HG02759 (cell line): Measurements from ENCODE around the gene PNMA8C.

Experiments used
- ATAC-seq: cut with Tn5 transposase; IDR thresholded peaks from one replicate; pipeline ENCODE4 v1.9.1; 2021; ENCODE audit warnings: mild to moderate bottlenecking, moderate library complexity; ENCODE audit not compliant: unreplicated experiment

PNMA8C gene

GRCh38 chr19:46428239-46429135, at the start of gene PNMA8C:
Gene PNMA8C, minus strand, starts transcription at chr19:46428936. Its CDS starts 577 bp downstream, at chr19:46428359.
- no peak for ATAC-seq

GRCh38 chr19:46475986-46476385, 47.2 kb upstream of the PNMA8C start:
- no peak for ATAC-seq

- no peak for ATAC-seq
Measured at GRCh38 chr19:46474211-46474610, 45.5 kb upstream of the PNMA8C start.

- no peak for ATAC-seq
Measured at GRCh38 chr19:46472592-46472991, 43.9 kb upstream of the PNMA8C start.

- ATAC-seq, result no peak
Measured at GRCh38 chr19:46471811-46472543, 43.2 kb upstream of the PNMA8C start.

GRCh38 chr19:46471116-46471733, 42.5 kb upstream of the PNMA8C start, which contains the start of gene PNMA8A:
Gene PNMA8A, minus strand, starts transcription at chr19:46471563. Its CDS starts 528 bp downstream, at chr19:46471035.
- ATAC-seq, result no peak

- ATAC-seq, result no peak
Measured at GRCh38 chr19:46470376-46470775, 41.6 kb upstream of the PNMA8C start.

GRCh38 chr19:46469541-46470185, 40.9 kb upstream of the PNMA8C start:
- no peak for ATAC-seq

GRCh38 chr19:46466536-46467196, 37.9 kb upstream of the PNMA8C start:
- ATAC-seq, result no peak

GRCh38 chr19:46463516-46463915, 34.8 kb upstream of the PNMA8C start:
- ATAC-seq, result no peak

GRCh38 chr19:46461537-46461936, 32.8 kb upstream of the PNMA8C start:
- no peak for ATAC-seq

- no peak for ATAC-seq
Measured at GRCh38 chr19:46460981-46461380, 32.2 kb upstream of the PNMA8C start.

- no peak for ATAC-seq
Measured at GRCh38 chr19:46460055-46460454, 31.3 kb upstream of the PNMA8C start.

GRCh38 chr19:46456930-46457329, 28.2 kb upstream of the PNMA8C start:
- no peak for ATAC-seq

- ATAC-seq, result no peak
Measured at GRCh38 chr19:46454244-46454643, 25.5 kb upstream of the PNMA8C start.

GRCh38 chr19:46453661-46454060, 24.9 kb upstream of the PNMA8C start:
- ATAC-seq, result no peak

- ATAC-seq, result no peak
Measured at GRCh38 chr19:46452186-46452585, 23.4 kb upstream of the PNMA8C start.

- no peak for ATAC-seq
Measured at GRCh38 chr19:46451352-46451751, 22.6 kb upstream of the PNMA8C start.

GRCh38 chr19:46450737-46451136, 22.0 kb upstream of the PNMA8C start:
- no peak for ATAC-seq

- ATAC-seq, result no peak
Measured at GRCh38 chr19:46449228-46449627, 20.5 kb upstream of the PNMA8C start.
